Astrocyte of the spinal cord (primary cell): ENCODE results near the gene MRPL23.

Experiments used
- DNase-seq: peaks from one replicate; pipeline ENCODE4 v3.0.0; 2011; ENCODE audit warnings: low read depth, low spot score
- H3K4me3 ChIP-seq: 2 replicates; pipeline ENCODE4 v1.5.1; 2011; ENCODE audit warnings: low read depth, mild to moderate bottlenecking, low read length, moderate library complexity
- CTCF ChIP-seq: IDR thresholded peaks from 2 replicates; pipeline ENCODE4 v1.5.1; 2012; ENCODE audit warnings: low read depth, mild to moderate bottlenecking, low read length, inconsistent platforms
- in situ Hi-C: cut with HindIII; loops from 2 replicates; pipeline ENCODE4 v1.10.0; 2017; ENCODE audit warnings: low sequenced_read_pairs

The MRPL23 gene

DNA sequence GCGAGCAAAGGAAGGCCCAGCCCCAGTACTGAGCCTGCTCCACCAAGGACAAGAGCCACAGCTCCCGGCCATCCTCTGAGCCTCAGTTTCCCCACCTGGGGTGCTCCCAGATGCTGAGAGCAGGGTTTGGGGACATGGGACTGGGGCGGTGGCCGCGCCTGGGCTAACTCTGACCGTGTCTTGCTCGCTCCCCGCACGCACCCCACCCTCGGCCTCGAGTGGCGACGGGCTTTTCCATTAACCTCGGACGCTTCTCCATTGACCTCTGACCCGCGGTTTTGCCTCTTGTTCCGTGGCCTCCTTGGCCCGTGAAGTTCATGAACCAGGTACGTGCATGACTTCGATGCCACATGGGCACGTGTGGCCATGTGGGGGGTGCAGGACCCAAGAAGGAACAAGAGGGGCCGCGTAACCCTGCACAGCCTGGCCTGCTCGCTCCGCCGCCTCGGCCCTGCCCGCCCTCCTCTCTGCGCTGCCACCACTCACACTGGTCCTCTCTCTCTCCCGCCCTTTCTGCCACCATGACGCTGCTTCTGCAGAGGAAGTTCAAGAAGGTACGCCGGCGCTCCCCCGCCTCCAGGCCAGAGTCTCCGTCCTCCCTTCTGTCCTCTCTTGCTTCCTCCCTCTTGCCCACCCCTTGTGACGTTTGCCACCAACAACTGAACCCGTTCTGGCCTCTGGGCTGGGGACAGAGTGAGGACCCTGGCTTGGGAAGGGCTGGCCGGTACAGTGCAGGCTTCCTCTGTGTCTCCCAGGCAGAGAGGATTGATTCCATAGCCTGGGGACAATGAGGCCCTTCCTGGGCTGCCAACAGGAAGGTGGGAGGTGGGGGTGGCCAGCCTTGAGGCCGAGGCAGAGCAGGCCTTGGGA, 20.7 kb upstream of the MRPL23 start:
- DNase-seq = no peak
- no peak overlapping the region for H3K4me3 ChIP-seq
- TF ChIP-seq CTCF = no peak
- in situ Hi-C loops = no loop called here

- no peak overlapping the region for H3K4me3 ChIP-seq
- no peak for DNase-seq
- in situ Hi-C loops = no loop called here
- no peak for TF ChIP-seq CTCF
These were observed 19.9 kb upstream of the MRPL23 start for GRCh38 chr11:1927026-1927847.

DNA sequence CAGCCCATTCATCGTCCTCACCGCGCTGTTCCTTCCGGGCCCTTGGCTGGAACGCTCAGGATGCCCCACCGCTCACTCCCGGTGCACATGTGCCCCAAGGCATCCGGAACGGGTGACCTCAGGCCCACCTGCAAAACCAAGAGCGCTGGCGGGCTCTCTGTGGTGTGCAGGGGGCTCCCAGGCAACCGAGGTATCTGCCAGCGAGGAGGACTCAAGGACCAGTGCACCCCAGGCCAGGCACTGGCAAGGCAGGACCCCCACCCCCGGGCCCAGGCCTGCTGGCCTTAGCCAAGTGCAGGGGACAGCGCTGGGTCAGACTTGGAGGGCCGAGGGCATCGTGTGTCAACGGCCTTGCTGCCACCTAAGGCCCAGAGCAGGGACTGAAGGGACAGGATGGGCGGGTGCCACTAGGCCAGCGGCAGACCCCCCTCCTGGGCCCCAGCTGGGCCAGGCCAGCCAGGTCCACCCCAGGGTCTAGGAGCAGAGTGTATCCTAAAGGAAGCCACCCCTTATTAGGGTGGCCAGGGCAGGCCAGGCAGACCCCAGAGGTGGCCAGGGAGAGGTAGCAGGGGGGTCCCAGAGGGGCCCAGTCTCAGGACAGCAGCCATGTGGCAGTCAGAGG, 19.2 kb upstream of the MRPL23 start:
- no peak for TF ChIP-seq CTCF
- no peak overlapping the region for H3K4me3 ChIP-seq
- no peak for DNase-seq
- in situ Hi-C loops = no loop called here

- H3K4me3 ChIP-seq = no peak overlapping the region
- no peak for DNase-seq
- TF ChIP-seq CTCF = no peak
- in situ Hi-C loops = no loop called here
These were observed 18.7 kb upstream of the MRPL23 start for GRCh38 chr11:1928470-1928890.

DNA sequence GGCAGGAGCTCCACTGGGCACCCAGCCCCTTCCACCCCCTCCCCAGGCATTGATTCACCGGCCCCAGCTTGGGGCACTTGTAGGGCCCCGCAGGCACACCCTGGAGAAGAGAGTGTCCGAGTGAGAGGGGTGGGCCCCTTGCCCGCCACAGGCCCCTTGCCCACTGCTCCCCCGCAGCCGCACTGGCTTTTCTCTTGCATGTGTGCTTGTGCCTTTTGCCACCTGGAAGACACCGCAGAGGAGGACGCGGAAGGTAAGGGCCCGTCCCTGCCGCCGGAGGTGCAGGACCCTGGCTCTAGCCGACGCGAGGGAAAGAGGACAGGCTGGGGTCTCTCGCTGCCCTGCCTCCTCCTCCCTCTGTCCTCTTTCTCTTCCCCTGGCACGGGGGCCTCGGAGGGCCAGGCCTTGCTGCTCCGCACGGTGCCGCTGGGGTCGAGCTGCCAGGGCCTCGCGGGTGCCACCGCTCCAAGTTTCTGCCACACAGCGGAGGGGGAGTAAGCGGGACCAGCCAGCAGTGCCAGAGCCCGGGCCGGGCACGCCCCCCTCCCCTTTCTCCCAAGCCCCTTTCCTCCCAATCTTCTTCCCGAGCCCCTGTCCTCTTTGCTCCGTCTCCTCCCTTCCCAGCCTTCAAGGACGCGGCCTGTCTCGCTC, 18.1 kb upstream of the MRPL23 start:
- TF ChIP-seq CTCF = no peak
- no peak overlapping the region for H3K4me3 ChIP-seq
- in situ Hi-C loops = no loop called here
- no peak for DNase-seq
